A549 (cell line): ENCODE data around the gene EVPLL. TPM values are rescaled to one million over a fixed set of nuclear protein-coding genes. Genes with fewer than 3 reads are reported as not detected.
"Not testable (repeated sequence)": the region's sequence is repeated elsewhere in the genome, so short reads cannot be mapped to it uniquely, and the experiment has no call there.

Experiments
- ATAC-seq, 2 experiments: fragments of 200-7000 bp in 1 of 2; fragments of >200 bp in 1 of 2; cut with Nextera tagmentation in 1 of 2; cut with Tn5 transposase in 1 of 2; 3 replicates each; pipeline versions ENCODE4 v1.8.0 to v1.9.1; 2018 to 2020; ENCODE audit warnings: mild to moderate bottlenecking in 1 of 2, moderate library complexity in 1 of 2
- CTCF ChIA-PET: fragments of 300-600 bp; sonication (Branson Sonifier 250); formaldehyde crosslinking; extraction: SDS; loops from one replicate; lab custom pipeline; 2021; ENCODE audit warnings: antibody characterized with exemption, inconsistent platforms; lab: Yijun Ruan, JAX
- POLR2A ChIA-PET: fragments of 350-600 bp; formaldehyde crosslinking; extraction: SDS; loops from one replicate; lab custom pipeline; 2021; ENCODE audit warnings: antibody characterized with exemption, inconsistent platforms; lab: Yijun Ruan, JAX
- DNase-seq, 2 experiments: peaks; one replicate each; pipeline versions ENCODE4 v3.0.0 to v3.0.0-alpha.2; 2011 to 2016; ENCODE audit warnings: low read depth in 1 of 2, low spot score in 1 of 2
- FAIRE-seq: peaks from 2 replicates; lab custom pipeline; 2011; peaks lifted over from hg19 to GRCh38; lab: Jason Lieb, UNC
- H3K27ac ChIP-seq, 2 experiments: fragments of >200 bp; sonication (Bioruptor Twin); formaldehyde crosslinking; 3 replicates each; pipeline ENCODE4 v1.5.1; 2016 to 2017
- H3K4me1 ChIP-seq: fragments of >200 bp; sonication (Bioruptor Twin); formaldehyde crosslinking; 3 replicates; pipeline ENCODE4 v1.6.1; 2016
- H3K4me2 ChIP-seq: fragments of >200 bp; sonication (Bioruptor Twin); formaldehyde crosslinking; 3 replicates; pipeline ENCODE4 v1.6.1; 2016
- H3K4me3 ChIP-seq: fragments of >200 bp; sonication (Bioruptor Twin); formaldehyde crosslinking; 3 replicates; pipeline ENCODE4 v1.5.1; 2016
- H3K9me3 ChIP-seq: fragments of >200 bp; sonication (Bioruptor Twin); formaldehyde crosslinking; 3 replicates; pipeline ENCODE4 v1.6.1; 2016
- CHD4 ChIP-seq: fragments of 200-600 bp; sonication (generic); IDR thresholded peaks from 2 replicates; pipeline ENCODE4 v1.6.1; 2016; ENCODE audit warnings: antibody characterized with exemption, mild to moderate bottlenecking, borderline replicate concordance
- ELK1 ChIP-seq: fragments of 150-350 bp; IDR thresholded peaks from 2 replicates; pipeline ENCODE4 v1.6.1; 2014; ENCODE audit warnings: low read depth, mild to moderate bottlenecking, low read length
- FOSB ChIP-seq: fragments of 250-450 bp; sonication (Bioruptor Pico); IDR thresholded peaks from 2 replicates; pipeline ENCODE4 v1.5.0; 2020; ENCODE audit warnings: mild to moderate bottlenecking, moderate library complexity
- HOXA7 ChIP-seq: fragments of 250-450 bp; sonication (Bioruptor Pico); IDR thresholded peaks from 2 replicates; pipeline ENCODE4 v1.5.0; 2020; ENCODE audit warnings: mild to moderate bottlenecking, moderate library complexity
- HOXB13 ChIP-seq: fragments of 250-450 bp; sonication (Bioruptor Pico); IDR thresholded peaks from 2 replicates; pipeline ENCODE4 v1.5.0; 2020; ENCODE audit warnings: low read depth, mild to moderate bottlenecking, moderate library complexity
- MAZ ChIP-seq: fragments of 150-350 bp; IDR thresholded peaks from 2 replicates; pipeline ENCODE4 v1.6.1; 2014; ENCODE audit warnings: antibody characterized with exemption, low read depth, low read length, borderline replicate concordance
- NFE2L2 ChIP-seq: fragments of 150-350 bp; conservative IDR thresholded peaks from 2 replicates; pipeline ENCODE4 v1.6.1; 2014; ENCODE audit warnings: low read length
- POLR2AphosphoS2 ChIP-seq: conservative IDR thresholded peaks from 2 replicates; pipeline ENCODE4 v1.6.1; 2012; ENCODE audit warnings: low read length, improper control_type of control experiment, inconsistent platforms
- TP53 ChIP-seq: fragments of 250-450 bp; sonication (Bioruptor Pico); IDR thresholded peaks from 2 replicates; pipeline ENCODE4 v1.5.0; 2021; ENCODE audit warnings: mild to moderate bottlenecking, moderate library complexity
- WGBS: methylation state at CpG from one replicate; pipeline ENCODE4 v1.1.6; 2017; ENCODE audit errors: missing lambda C conversion rate; 5-methylcytosine and 5-hydroxymethylcytosine counted together
- polyA plus RNA-seq, 4 experiments: library from polyadenylated mRNA; depleted of rRNA in 3 of 4; stranded (reverse); fragments of >200 nt; fragmentation: RNase III in 1 of 4; extraction: RNeasy Plus Mini Kit Qiagen cat#74134 plus additional on column Dnase treatment in 1 of 4; gene quantifications; 2 replicates in 3 of 4; 3 replicates in 1 of 4; pipeline ENCODE4 v1.2.3, GENCODE V29; 2011 to 2017

The EVPLL gene
- polyA plus RNA-seq, 2 of the 4 experiments (the other 2 are of a cell fraction), result 0.05 TPM; not detected in 1

GRCh38 chr17:18381953-18382245, 4.3 kb downstream of the EVPLL start:
- POLR2A ChIA-PET, result no interaction called here
- DNase-seq (no peak), ATAC-seq (no peak), FAIRE-seq (no peak)
- no peaks in the 10 kb centered on the region for H3K9me3 ChIP-seq
- no peak overlapping the region for H3K27ac ChIP-seq
- no peak overlapping the region for H3K4me2 ChIP-seq
- CTCF ChIA-PET, result no interaction called here
- no peak overlapping the region for H3K4me3 ChIP-seq
- WGBS, result 34% methylated on average over 3 of the region's 3 CpGs
- TF ChIP-seq POLR2AphosphoS2 (no peak), FOSB (no peak), NFE2L2 (no peak), CHD4 (no peak), HOXB13 (CRISPR knock-in tag) (no peak), MAZ (no peak), ELK1 (no peak), TP53 (CRISPR knock-in tag) (no peak)
- peaks cover 11% of the 10 kb centered on the region for H3K4me1 ChIP-seq

GRCh38 chr17:18382441-18383078, 5.0 kb downstream of the EVPLL start:
- Histone ChIP-seq H3K4me1 (peaks cover 7% of the 10 kb centered on the region), H3K27ac (no peak overlapping the region), H3K9me3 (no peaks in the 10 kb centered on the region), H3K4me2 (no peak overlapping the region), H3K4me3 (no peak overlapping the region)
- FAIRE-seq (no peak), DNase-seq (no peak), ATAC-seq (no peak)
- POLR2A ChIA-PET, result no interaction called here
- WGBS, result 84% methylated on average over 30 of the region's 36 CpGs
- CTCF ChIA-PET, result no interaction called here
- TF ChIP-seq HOXA7 (CRISPR knock-in tag) (no peak), NFE2L2 (no peak)

GRCh38 chr17:18383079-18383481, 5.5 kb downstream of the EVPLL start:
- H3K4me1 ChIP-seq, H3K27ac ChIP-seq, DNase-seq, CTCF ChIA-PET, POLR2A ChIA-PET, H3K4me2 ChIP-seq, H3K4me3 ChIP-seq, FAIRE-seq, H3K9me3 ChIP-seq, ATAC-seq: not testable (repeated sequence)
- WGBS, result 82% methylated on average over 16 of the region's 36 CpGs

- WGBS, result 57% methylated on average over 7 of the region's 7 CpGs
- H3K4me1 ChIP-seq, H3K9me3 ChIP-seq, H3K4me3 ChIP-seq, FAIRE-seq, H3K27ac ChIP-seq, H3K4me2 ChIP-seq, CTCF ChIA-PET, DNase-seq, ATAC-seq, POLR2A ChIA-PET: not testable (repeated sequence)
Measured at GRCh38 chr17:18384271-18384670, 6.7 kb downstream of the EVPLL start.

GRCh38 chr17:18387583-18387982, 10.0 kb downstream of the EVPLL start:
- H3K4me3 ChIP-seq, DNase-seq, H3K9me3 ChIP-seq, H3K4me1 ChIP-seq, H3K4me2 ChIP-seq, H3K27ac ChIP-seq, FAIRE-seq, POLR2A ChIA-PET, ATAC-seq: not testable (repeated sequence)
- CTCF ChIA-PET, result interaction anchor here (1.3 kb wide), 1 partner anchor 12 kb away, joined by 3 read pairs; no protein-coding TSS in a partner anchor
- 60% methylated on average over 5 of the region's 5 CpGs for WGBS

- H3K27ac ChIP-seq, ATAC-seq, H3K4me3 ChIP-seq, DNase-seq, H3K4me1 ChIP-seq, H3K4me2 ChIP-seq, H3K9me3 ChIP-seq, POLR2A ChIA-PET, FAIRE-seq: not testable (repeated sequence)
- CTCF ChIA-PET, result interaction anchor here (1.3 kb wide), 1 partner anchor 13 kb away, joined by 3 read pairs; no protein-coding TSS in a partner anchor
- 69% methylated on average over 1 of the region's 4 CpGs for WGBS
Measured at GRCh38 chr17:18388266-18388665, 10.7 kb downstream of the EVPLL start.

GRCh38 chr17:18388728-18389127, 11.2 kb downstream of the EVPLL start:
- H3K4me2 ChIP-seq, H3K4me1 ChIP-seq, H3K27ac ChIP-seq, CTCF ChIA-PET, DNase-seq, FAIRE-seq, POLR2A ChIA-PET, ATAC-seq, H3K9me3 ChIP-seq, H3K4me3 ChIP-seq: not testable (repeated sequence)
- 40% methylated on average over 1 of the region's 10 CpGs for WGBS

GRCh38 chr17:18401872-18402590, 24.5 kb downstream of the EVPLL start:
- 59% methylated on average over 7 of the region's 7 CpGs for WGBS

GRCh38 chr17:18403166-18403565, 25.6 kb downstream of the EVPLL start:
- FAIRE-seq, H3K4me3 ChIP-seq, DNase-seq, H3K27ac ChIP-seq, POLR2A ChIA-PET, CTCF ChIA-PET, H3K4me1 ChIP-seq, H3K4me2 ChIP-seq, H3K9me3 ChIP-seq: not testable (repeated sequence)
- WGBS, result 12% methylated on average over 4 of the region's 5 CpGs
- ATAC-seq, result peak; percentile 42 to 43; a peak in 2 of 6 replicates

More at GRCh38 chr17:18401872-18402590, 24.5 kb downstream of the EVPLL start:
- peak; percentile 49 for FAIRE-seq
- ATAC-seq, result 0 out of 6 replicates have a peak, but pooled peaks of 1 of the 2 experiments have one; percentile 56
- CTCF ChIA-PET, H3K4me3 ChIP-seq, H3K9me3 ChIP-seq, DNase-seq, POLR2A ChIA-PET, H3K4me2 ChIP-seq, H3K4me1 ChIP-seq, H3K27ac ChIP-seq: not testable (repeated sequence)
